Mucosa of gallbladder (tissue), 1 donor: ENCODE results near the gene EML1. TPM values are rescaled to one million over a fixed set of nuclear protein-coding genes. Genes with fewer than 3 reads are reported as not detected.

Source experiments
- DNase-seq: peaks from one replicate; pipeline ENCODE4 v3.0.0-alpha.2; 2020; ENCODE audit warnings: low spot score
- total RNA-seq: library from RNA; stranded (reverse); gene quantifications from one replicate; pipeline ENCODE4 v1.2.1, GENCODE V29; 2021
- donor health status: DM: no; HTN: no; CAD: no.

The EML1 gene
- total RNA-seq, 1 donor from 2014 or later = 49.9 TPM

GRCh38 chr14:99871771-99872170, 78.6 kb downstream of the EML1 start:
- no peak for DNase-seq

- no peak for DNase-seq
Measured at GRCh38 chr14:99872786-99873440, 79.7 kb downstream of the EML1 start.

- no peak for DNase-seq
Measured at GRCh38 chr14:99873653-99874052, 80.4 kb downstream of the EML1 start.

DNA sequence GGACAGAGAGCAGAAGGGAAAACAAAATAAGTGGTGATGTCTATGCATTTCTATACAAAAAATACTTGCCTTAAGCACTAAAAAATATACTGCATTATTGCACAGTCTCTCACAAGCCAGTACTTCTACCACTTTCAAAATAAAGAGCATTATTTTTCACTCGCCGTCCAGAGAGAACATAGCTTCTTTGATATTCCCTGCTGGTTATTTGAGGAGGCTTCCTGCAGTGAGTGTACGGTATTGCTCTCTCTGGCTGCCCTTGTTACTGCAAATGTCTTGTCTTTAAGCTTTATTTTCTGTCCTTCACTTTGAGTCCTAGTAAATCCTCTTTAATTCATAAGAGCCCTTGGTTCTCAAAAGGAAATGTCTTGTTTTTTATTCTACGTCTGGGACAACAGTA, 81.1 kb downstream of the EML1 start:
- no peak for DNase-seq

- no peak for DNase-seq
Measured at GRCh38 chr14:99875421-99875820, 82.2 kb downstream of the EML1 start.

- DNase-seq = no peak
Measured at GRCh38 chr14:99875836-99876235, 82.6 kb downstream of the EML1 start.

DNA sequence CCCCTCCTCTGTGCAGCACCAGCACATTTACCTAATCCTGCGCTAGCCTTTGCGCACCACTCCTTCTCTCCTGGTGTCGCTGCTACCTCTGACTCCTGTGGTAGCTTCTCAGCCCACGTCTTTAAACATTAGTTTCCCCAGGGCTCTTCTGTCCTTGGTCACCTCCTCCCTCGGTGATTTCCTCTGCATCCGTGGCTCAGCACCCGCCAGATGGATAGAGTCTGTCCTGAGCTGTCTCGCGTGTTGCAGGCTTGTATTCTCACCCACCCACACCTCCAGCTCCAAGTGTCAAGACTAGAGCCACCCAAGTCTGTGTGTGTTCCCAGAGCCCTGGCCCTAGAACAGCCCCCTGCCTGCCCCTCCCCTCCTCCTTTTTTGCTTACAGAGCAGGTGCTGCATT, 83.2 kb downstream of the EML1 start:
- no peak for DNase-seq

- DNase-seq = no peak
Measured at GRCh38 chr14:99878563-99878962, 85.3 kb downstream of the EML1 start.

DNA sequence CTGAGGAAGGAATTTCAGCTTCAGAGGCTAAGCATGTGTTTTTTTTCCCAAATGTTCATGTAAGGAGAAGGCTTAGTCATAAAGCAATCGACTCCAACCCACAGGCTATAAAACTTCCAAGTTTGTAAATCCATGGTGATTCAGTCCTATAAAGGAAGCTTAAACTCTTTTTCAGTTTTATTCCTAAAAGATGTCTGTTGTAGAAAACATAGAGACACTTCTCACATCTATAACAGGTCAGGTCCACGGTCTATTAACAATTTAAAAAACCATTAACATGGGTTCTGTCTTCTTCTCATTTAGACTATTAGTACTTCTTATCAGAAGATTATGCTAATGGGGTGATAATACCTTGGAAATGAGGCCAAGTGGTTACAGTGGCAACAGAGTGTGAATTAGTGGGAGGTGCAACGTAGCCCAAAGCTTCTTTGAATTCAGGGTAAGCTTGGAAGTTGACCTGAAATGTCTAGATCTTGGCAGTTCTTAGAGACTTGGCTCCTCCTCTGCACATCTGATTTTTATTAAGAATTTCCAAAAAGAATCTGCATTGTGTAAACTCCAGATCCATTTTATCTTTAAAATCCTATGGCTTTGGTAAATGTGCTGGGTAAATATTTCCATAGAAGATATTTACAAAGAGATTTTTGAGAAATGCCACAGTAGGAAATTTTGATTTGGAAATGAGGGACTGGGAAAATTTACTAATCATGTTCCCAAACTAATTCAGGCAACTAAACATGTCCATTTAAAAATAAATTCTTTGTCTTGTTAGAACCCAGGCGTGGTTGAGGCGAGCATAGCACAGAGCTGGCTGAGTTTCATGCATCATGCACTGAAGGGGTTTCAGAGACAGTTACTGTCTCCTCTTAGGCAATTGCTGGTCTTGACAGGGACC, 86.4 kb downstream of the EML1 start:
- no peak for DNase-seq

GRCh38 chr14:99880651-99881420, 87.6 kb downstream of the EML1 start:
- DNase-seq = no peak

GRCh38 chr14:99883866-99884650, 90.8 kb downstream of the EML1 start:
- DNase-seq = no peak

- no peak for DNase-seq
Measured at GRCh38 chr14:99884834-99885648, 91.8 kb downstream of the EML1 start.

- DNase-seq = no peak
Measured at GRCh38 chr14:99885649-99885958, 92.4 kb downstream of the EML1 start.

DNA sequence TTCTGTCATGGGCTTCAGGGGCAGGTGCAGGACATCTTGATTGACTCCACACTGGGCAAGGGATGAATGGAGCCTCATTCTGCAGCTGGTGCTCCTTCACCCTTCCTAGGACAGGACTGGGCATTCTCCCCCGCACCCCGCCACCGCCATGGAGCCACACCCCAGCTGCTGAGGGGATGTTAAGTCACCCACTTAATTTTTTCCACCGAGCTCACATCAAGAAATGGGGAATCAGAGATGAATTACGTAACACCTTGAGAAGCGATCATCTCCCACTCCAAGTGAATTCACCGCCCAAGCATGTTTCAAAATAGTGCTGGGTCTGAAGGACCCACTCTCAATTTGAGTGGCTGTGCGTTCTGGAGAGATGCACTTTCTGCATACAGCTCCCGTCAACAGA, 94.2 kb downstream of the EML1 start:
- DNase-seq = no peak

DNA sequence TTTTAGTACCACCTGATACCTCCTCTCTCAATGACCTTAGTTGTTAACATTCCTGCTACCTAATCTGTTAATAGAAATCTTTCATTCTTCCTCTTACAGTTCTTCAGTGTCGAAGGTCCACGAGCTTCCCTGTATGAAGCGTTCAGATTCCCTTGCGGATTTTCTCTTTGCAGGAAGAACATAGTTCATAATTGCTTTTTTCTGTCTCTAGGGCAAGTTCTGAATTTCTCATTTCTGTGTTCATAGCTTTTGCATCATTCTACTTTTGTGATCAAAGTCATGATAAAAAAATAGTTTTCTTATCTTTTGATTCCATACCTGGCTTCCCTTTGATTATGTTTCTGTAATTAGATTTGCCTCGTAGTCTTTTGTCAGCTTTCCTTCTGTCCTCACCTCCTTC, 94.9 kb downstream of the EML1 start:
- DNase-seq = no peak

DNA sequence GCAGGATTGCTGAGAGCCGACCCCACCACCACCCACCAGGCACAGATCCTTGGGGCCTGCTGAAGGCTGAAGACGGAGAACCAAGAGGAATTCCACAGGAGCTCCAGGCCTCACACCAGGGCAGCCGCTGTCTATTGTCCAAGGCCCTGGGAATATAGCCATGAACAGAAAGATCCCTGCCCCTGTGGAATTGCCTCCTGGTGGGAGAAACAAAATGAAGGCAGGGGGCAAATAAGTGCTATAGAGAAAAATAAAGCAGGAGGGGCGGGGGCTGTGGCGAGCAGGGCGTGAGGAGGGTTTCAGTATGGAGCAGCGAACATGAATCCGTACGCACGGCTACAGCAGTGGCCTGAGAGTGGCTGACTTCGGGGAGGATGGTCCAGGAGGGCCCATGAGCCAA, 96.1 kb downstream of the EML1 start:
- DNase-seq = no peak

- no peak for DNase-seq
Measured at GRCh38 chr14:99891266-99891665, 98.1 kb downstream of the EML1 start.

DNA sequence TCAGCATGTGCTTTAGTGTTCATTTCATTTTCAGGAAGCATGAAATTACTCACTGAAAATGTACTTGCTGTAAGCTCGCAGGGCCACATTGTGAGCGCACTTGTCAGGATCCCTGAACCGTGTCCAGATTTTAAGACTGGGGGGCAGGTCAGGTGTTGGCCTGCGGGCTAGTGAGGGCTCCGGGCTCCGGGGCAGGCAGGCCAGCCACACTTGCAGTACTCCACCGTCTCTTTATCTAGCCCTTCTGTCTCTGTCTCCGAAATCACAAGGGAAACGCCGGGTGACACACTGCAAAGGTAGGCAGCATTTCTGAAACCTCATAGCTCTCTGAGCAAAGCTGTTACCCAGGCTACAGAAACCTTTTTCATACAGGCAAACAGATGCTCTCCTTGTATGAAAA, 98.7 kb downstream of the EML1 start:
- DNase-seq = no peak

- DNase-seq = no peak
Measured at GRCh38 chr14:99892406-99892805, 99.2 kb downstream of the EML1 start.

GRCh38 chr14:99896361-99896760, 103.1 kb downstream of the EML1 start:
- no peak for DNase-seq

DNA sequence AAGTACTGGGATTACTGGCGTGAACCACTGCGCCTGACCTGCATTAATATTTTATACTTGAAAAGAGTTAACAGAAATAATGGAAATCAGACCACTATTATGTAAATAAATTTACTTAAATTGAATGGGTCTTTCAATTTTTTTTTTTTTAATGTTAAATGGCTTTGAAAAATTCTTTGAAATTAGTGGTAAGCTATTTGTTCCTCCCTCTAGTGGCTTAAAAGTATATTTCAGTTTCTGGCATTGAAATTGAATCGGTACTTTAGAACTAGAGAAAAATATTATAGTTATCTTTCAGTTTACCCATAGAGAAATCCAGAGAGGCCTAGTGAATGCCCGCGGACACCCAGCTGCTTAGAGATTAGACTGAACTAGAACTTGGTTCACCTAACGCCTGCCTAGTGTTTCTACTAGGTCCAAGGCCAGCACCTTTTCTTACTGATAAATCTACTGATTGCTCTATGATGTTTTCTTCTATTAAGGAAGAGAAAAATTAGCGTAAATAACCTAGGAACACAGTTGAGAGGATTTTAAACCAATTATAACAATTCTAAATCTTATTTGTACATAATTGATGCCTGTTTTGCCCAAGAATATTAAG, 106.5 kb downstream of the EML1 start:
- DNase-seq = no peak
